ENCODE data around the gene FHL2. TPM values are rescaled to one million over a fixed set of nuclear protein-coding genes. Genes with fewer than 3 reads are reported as not detected.

FHL2 gene
- total RNA-seq, 4 donors from 2014 or later: 36.7 to 81.2 (median 44.0) TPM

DNA sequence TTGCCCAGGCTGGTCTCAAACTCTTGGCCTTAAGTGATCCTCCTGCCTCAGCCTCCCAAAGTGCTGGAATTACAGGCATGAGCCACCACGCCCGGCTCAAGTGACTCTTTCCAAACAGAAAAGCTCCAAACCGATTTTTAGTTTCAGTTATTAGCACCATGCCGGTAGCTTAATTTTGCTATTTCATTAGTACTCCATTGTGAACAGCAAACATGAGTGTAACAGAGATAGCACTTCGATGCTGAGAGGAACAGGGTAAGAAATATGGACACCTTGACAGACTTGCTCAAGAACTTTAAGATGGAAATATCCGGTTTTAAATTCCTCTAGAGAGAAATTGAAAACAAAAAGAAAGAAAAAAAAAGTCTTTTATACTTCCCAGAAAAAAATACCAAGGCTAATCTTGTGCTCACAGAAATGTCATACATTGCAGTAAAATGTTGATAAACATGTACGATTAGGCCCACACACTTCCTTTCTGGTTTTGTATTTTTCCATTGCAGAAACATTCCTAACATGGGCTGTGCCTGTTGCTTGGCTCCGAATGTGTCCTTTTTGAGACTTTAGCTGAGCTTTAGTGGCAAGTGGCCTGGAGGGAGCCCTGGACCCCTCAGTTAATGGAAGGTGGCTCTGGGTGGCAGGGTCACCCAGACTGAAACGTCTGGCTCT is 18.3 kb downstream of the FHL2 start:
- TF ChIP-seq POLR2A (IDR thresholded peaks at IDR 0.05): no peak
- TF ChIP-seq, protein P1, sequence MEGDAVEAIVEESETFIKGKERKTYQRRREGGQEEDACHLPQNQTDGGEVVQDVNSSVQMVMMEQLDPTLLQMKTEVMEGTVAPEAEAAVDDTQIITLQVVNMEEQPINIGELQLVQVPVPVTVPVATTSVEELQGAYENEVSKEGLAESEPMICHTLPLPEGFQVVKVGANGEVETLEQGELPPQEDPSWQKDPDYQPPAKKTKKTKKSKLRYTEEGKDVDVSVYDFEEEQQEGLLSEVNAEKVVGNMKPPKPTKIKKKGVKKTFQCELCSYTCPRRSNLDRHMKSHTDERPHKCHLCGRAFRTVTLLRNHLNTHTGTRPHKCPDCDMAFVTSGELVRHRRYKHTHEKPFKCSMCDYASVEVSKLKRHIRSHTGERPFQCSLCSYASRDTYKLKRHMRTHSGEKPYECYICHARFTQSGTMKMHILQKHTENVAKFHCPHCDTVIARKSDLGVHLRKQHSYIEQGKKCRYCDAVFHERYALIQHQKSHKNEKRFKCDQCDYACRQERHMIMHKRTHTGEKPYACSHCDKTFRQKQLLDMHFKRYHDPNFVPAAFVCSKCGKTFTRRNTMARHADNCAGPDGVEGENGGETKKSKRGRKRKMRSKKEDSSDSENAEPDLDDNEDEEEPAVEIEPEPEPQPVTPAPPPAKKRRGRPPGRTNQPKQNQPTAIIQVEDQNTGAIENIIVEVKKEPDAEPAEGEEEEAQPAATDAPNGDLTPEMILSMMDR (IDR thresholded peaks at IDR 0.05): no peak
- H3K27ac ChIP-seq: peak overlapping the region in 2 of 3 donors; percentile 60 to 74
- no peak for DNase-seq
- peaks cover 0 to 10% of the 10 kb centered on the region in 2 donors for H3K36me3 ChIP-seq
- no peaks in the 10 kb centered on the region for H3K27me3 ChIP-seq
- H3K9me3 ChIP-seq: no peaks in the 10 kb centered on the region
- intact Hi-C loops (cut with DNase I): no loop called here
- H3K4me1 ChIP-seq: peaks cover 26 to 29% of the 10 kb centered on the region in 2 donors
- no peak overlapping the region for H3K4me3 ChIP-seq (replicated peaks in 1 of 3)
- WGBS, 2 donors: 68 to 73% methylated on average over 9 of the region's 9 CpGs

DNA sequence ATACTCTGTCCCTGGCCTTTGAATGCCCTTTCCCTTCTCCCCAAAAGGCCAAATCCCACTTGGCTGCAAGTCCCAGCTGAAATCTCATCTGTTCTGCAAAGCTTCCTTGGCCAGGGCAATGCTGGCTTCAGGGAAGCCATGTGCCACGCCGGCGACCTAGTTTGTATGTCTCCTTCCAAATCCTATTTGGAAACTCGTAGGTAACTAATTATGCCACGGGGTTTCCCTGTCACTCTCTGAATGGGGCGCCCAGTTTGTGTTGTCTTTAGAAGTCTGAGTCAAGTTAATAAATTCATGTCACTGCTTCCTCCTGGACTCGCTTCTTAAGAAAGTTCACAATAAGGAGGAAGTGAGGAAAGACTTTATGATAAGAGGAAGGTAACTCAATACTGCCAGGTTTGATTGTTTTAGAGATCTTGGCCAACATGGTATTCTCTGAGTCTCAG is 19.1 kb downstream of the FHL2 start:
- peaks cover 0 to 4% of the 10 kb centered on the region in 2 donors for H3K36me3 ChIP-seq
- no peak overlapping the region for H3K4me3 ChIP-seq (replicated peaks in 1 of 3)
- 83 to 86% methylated on average over 7 of the region's 7 CpGs for WGBS, 2 donors
- intact Hi-C loops (cut with DNase I): no loop called here
- H3K27me3 ChIP-seq: no peaks in the 10 kb centered on the region
- peaks cover 28 to 34% of the 10 kb centered on the region in 2 donors for H3K4me1 ChIP-seq
- TF ChIP-seq, protein P1 (IDR thresholded peaks at IDR 0.05): no peak
- TF ChIP-seq POLR2A (IDR thresholded peaks at IDR 0.05): no peak
- DNase-seq: no peak
- H3K27ac ChIP-seq: peak overlapping the region in 2 of 3 donors; percentile 60 to 74
- H3K9me3 ChIP-seq: no peaks in the 10 kb centered on the region

DNA sequence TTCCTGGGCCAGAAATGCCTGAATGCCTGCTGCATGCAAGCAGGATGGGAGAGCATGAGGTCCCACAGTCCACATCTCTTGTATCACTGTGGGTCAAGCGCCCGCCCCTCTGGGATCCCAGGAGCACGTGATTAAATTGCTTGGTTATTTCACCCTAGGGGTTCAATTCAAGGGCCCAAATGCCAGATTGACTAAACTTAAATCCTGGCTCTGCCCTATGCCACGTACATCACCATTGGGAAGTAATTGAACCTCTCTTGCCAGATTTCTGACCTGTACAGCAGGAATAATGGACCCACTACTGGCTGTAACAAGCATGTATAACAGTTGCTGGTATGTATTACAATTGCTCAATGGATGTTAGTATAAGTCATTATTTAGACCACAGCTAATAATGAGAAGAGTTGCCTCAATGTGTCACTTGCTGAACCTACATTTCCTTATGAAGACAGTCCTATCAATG is 19.9 kb downstream of the FHL2 start:
- H3K27me3 ChIP-seq: no peaks in the 10 kb centered on the region
- no peak overlapping the region for H3K4me3 ChIP-seq (replicated peaks in 1 of 3)
- TF ChIP-seq POLR2A (IDR thresholded peaks at IDR 0.05): no peak
- TF ChIP-seq, protein P1 (IDR thresholded peaks at IDR 0.05): no peak
- no peak overlapping the region for H3K27ac ChIP-seq
- no peaks in the 10 kb centered on the region for H3K9me3 ChIP-seq
- DNase-seq: no peak
- no peaks in the 10 kb centered on the region for H3K36me3 ChIP-seq
- peaks cover 29 to 40% of the 10 kb centered on the region in 2 donors for H3K4me1 ChIP-seq
- 89 to 92% methylated on average over 4 of the region's 4 CpGs for WGBS, 2 donors
- intact Hi-C loops (cut with DNase I): no loop called here

DNA sequence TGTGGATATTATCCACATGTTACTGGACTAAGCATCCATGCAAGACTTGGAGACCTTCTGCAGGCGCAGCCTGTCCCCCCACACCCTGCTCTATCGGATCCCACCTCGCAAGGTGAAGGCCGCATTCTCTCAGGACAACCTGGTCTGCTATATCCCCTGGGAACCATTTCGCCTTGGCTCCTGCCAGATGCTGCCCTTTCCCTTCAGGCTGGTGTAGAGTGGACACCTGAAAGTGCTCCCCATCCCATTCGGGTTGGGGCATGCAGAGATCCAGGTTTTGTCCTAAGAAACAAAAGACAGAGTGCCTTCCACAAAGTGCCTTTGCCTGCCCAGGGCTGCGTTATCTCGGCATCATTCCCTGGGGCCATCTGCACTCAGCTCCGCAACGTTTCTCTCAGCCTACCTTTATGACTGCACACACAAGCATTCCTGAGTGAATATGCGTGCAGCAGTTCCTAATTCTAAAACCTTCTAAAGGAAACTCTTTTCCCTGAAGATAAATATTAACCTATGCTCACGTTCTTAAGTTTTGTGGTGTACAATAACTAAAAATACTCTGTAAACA is 20.5 kb downstream of the FHL2 start:
- no peaks in the 10 kb centered on the region for H3K36me3 ChIP-seq
- H3K27ac ChIP-seq: no peak overlapping the region
- no peak overlapping the region for H3K4me3 ChIP-seq (replicated peaks in 1 of 3)
- 94 to 95% methylated on average over 11 to 12 of the region's 12 CpGs for WGBS, 2 donors
- no peak for DNase-seq
- H3K4me1 ChIP-seq: peaks cover 29 to 40% of the 10 kb centered on the region in 2 donors
- TF ChIP-seq, protein P1 (IDR thresholded peaks at IDR 0.05): no peak
- no peak for TF ChIP-seq POLR2A (IDR thresholded peaks at IDR 0.05)
- H3K9me3 ChIP-seq: no peaks in the 10 kb centered on the region
- intact Hi-C loops (cut with DNase I): no loop called here
- no peaks in the 10 kb centered on the region for H3K27me3 ChIP-seq

DNA sequence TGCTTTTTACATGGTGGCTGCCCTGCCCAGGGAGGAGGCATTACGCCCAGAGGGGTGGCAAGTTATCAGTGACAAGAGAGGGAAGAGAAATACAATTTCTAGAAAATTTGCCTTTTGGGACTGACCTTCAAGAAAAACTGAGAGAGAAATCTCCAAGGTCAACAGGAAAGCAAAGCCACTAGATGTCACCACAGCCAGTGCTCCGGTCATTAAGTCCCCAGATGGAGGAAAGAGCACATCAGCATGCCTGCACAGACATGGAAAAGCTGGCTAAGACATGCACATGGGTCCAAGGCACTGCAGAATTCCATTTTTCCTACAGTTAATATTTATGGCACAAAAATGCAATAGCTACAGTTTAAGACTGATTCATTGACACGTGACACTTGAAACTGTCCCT is 21.0 kb downstream of the FHL2 start:
- Histone ChIP-seq H3K9me3 (no peaks in the 10 kb centered on the region), H3K27ac (peak overlapping the region in 2 of 3 donors; percentile 17 to 93)

More for the DNA sequence above, 21.0 kb downstream of the FHL2 start:
- no peaks in the 10 kb centered on the region for H3K27me3 ChIP-seq
- H3K36me3 ChIP-seq: no peaks in the 10 kb centered on the region
- H3K4me3 ChIP-seq (replicated peaks in 1 of 3): no peak overlapping the region
- 84 to 86% methylated on average over 3 of the region's 3 CpGs for WGBS, 2 donors
- intact Hi-C loops (cut with DNase I): no loop called here
- TF ChIP-seq, protein P1 (IDR thresholded peaks at IDR 0.05): peak in 2 of 6 experiments; percentile 22 to 32
- TF ChIP-seq POLR2A (IDR thresholded peaks at IDR 0.05): no peak
- no peak for DNase-seq
- peaks cover 29 to 40% of the 10 kb centered on the region in 2 donors for H3K4me1 ChIP-seq

All from thyroid gland (tissue), 4 donors.